Duodenal mucosa (tissue), 2 donors: ENCODE measurements around the gene AFTPH.

ENCODE experiments used
- H3K27ac ChIP-seq: one replicate; pipeline ENCODE4 v1.7.0; 2013; ENCODE audit warnings: low read depth, low read length
- H3K27me3 ChIP-seq, 2 donors: one replicate each; pipeline ENCODE4 v1.7.0; 2013; ENCODE audit warnings: low read length in 2 of 2, control low read depth in 1 of 2; ENCODE audit not compliant: insufficient read depth in 2 of 2, control insufficient read depth in 1 of 2
- H3K36me3 ChIP-seq, 2 donors: one replicate each; pipeline ENCODE4 v1.7.0; 2013; ENCODE audit warnings: low read length in 2 of 2, control low read depth in 1 of 2; ENCODE audit not compliant: insufficient read depth in 2 of 2, control insufficient read depth in 1 of 2
- H3K4me1 ChIP-seq, 2 donors: one replicate each; pipeline ENCODE4 v1.7.0; 2013; ENCODE audit warnings: low read length in 2 of 2, control low read depth in 1 of 2; ENCODE audit not compliant: insufficient read depth in 2 of 2, control insufficient read depth in 1 of 2
- H3K4me3 ChIP-seq, 2 donors: one replicate each; pipeline ENCODE4 v1.7.0; 2013; ENCODE audit warnings: low read length in 2 of 2, low read depth in 1 of 2
- H3K9ac ChIP-seq, 2 donors: one replicate each; pipeline ENCODE4 v1.7.0; 2013; ENCODE audit warnings: low read length in 2 of 2, low read depth in 1 of 2
- H3K9me3 ChIP-seq, 2 donors: one replicate each; pipeline ENCODE4 v1.7.0; 2013; ENCODE audit warnings: low read length in 2 of 2, control low read depth in 1 of 2; ENCODE audit not compliant: control insufficient read depth in 1 of 2

Gene AFTPH

DNA sequence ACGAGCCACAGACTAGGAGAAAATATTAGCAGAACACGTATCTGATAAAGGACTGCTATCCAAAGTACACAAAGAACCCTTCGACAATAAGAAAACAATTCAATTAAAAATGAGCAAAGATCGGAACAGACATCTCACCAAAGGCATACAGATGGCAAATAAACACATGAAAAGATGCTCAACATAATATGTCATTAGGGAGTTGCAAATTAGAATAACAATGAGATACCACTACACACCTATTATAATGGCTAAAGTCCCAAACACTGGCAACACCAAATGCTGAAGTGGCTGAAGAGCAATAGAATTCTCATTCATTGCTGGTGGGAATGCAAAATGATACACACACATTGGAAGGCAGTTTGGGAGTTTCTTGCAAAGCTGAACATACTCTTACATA lies 96.5 kb downstream of the AFTPH start:
- H3K27ac ChIP-seq = no peak overlapping the region
- H3K9ac ChIP-seq = no peak overlapping the region
- no peaks in the 10 kb centered on the region for H3K9me3 ChIP-seq
- H3K4me3 ChIP-seq = no peak overlapping the region
- no peaks in the 10 kb centered on the region for H3K4me1 ChIP-seq
- H3K36me3 ChIP-seq = no peaks in the 10 kb centered on the region
- H3K27me3 ChIP-seq = no peaks in the 10 kb centered on the region

DNA sequence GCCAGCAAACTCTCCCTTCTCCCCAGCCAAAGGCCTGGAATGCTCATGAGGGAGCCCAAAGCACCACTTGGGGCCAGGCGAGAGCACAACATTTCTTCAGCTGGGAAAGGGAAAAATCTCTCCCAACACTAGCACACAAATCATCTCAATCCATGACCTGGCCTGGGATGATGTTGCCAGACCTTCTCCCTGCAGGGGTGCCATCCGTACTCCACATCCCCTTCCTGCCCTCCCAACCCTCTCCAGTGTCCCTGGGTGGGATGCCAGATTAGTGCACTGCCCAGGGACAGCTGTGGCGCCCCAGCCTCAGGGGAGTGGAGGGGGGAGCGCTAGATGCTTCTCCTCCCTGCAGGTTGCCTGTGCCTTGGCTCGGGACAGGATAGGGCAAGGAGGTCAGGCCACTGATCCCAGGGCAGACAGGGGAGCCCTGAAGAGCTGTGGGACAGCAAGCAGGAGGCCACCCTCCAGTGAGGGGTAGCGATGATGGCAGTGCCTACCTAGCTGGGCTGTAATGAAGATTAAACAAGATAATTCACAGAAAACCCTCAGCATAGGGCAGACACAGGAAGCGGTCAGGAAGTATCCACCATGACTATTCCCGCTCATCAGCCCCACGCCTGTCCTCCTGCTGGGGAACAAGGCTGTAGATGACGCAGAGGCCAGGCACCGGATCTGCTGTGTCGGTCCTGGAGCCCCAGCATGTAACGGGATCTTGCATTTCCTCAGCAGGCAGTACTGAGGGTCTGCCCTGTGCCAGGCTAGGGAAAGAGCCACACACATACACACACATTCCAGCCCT lies 98.5 kb downstream of the AFTPH start:
- Histone ChIP-seq H3K27ac (no peak overlapping the region), H3K4me1 (peaks cover under 1% of the 10 kb centered on the region in 2 donors), H3K27me3 (no peaks in the 10 kb centered on the region), H3K9me3 (no peaks in the 10 kb centered on the region), H3K4me3 (no peak overlapping the region), H3K36me3 (no peaks in the 10 kb centered on the region), H3K9ac (no peak overlapping the region)

- Histone ChIP-seq H3K9me3 (no peaks in the 10 kb centered on the region), H3K36me3 (no peaks in the 10 kb centered on the region), H3K4me3 (no peak overlapping the region)
Measured at GRCh38 chr2:64623242-64623850, 99.2 kb downstream of the AFTPH start.

GRCh38 chr2:64624108-64624610 lies 100.0 kb downstream of the AFTPH start:
- no peak overlapping the region for H3K27ac ChIP-seq
- H3K4me3 ChIP-seq = no peak overlapping the region
- H3K36me3 ChIP-seq = no peaks in the 10 kb centered on the region
- H3K4me1 ChIP-seq = peaks cover 6% of the 10 kb centered on the region in 2 donors
- H3K9ac ChIP-seq = no peak overlapping the region
- H3K27me3 ChIP-seq = no peaks in the 10 kb centered on the region
- no peaks in the 10 kb centered on the region for H3K9me3 ChIP-seq

More at GRCh38 chr2:64623242-64623850, 99.2 kb downstream of the AFTPH start:
- Histone ChIP-seq H3K9ac (no peak overlapping the region), H3K4me1 (peaks cover 6% of the 10 kb centered on the region in 2 donors), H3K27me3 (no peaks in the 10 kb centered on the region), H3K27ac (no peak overlapping the region)

GRCh38 chr2:64624862-64625261 lies 100.7 kb downstream of the AFTPH start:
- no peaks in the 10 kb centered on the region for H3K27me3 ChIP-seq
- no peak overlapping the region for H3K4me3 ChIP-seq
- H3K27ac ChIP-seq = no peak overlapping the region
- no peaks in the 10 kb centered on the region for H3K36me3 ChIP-seq
- H3K4me1 ChIP-seq = peaks cover 6% of the 10 kb centered on the region in 2 donors
- H3K9me3 ChIP-seq = no peaks in the 10 kb centered on the region
- H3K9ac ChIP-seq = no peak overlapping the region

GRCh38 chr2:64625299-64626145 lies 101.4 kb downstream of the AFTPH start:
- no peaks in the 10 kb centered on the region for H3K9me3 ChIP-seq
- H3K4me3 ChIP-seq = no peak overlapping the region
- H3K27ac ChIP-seq = no peak overlapping the region
- H3K9ac ChIP-seq = no peak overlapping the region
- peaks cover 6% of the 10 kb centered on the region in 2 donors for H3K4me1 ChIP-seq
- no peaks in the 10 kb centered on the region for H3K27me3 ChIP-seq
- H3K36me3 ChIP-seq = no peaks in the 10 kb centered on the region

- H3K27ac ChIP-seq = no peak overlapping the region
- peaks cover 0 to 5% of the 10 kb centered on the region in 2 donors for H3K36me3 ChIP-seq
- H3K27me3 ChIP-seq = no peaks in the 10 kb centered on the region
- peaks cover 6% of the 10 kb centered on the region in 2 donors for H3K4me1 ChIP-seq
- H3K9me3 ChIP-seq = no peaks in the 10 kb centered on the region
- H3K9ac ChIP-seq = no peak overlapping the region
- no peak overlapping the region for H3K4me3 ChIP-seq
Measured at GRCh38 chr2:64626146-64626809, 102.2 kb downstream of the AFTPH start.

DNA sequence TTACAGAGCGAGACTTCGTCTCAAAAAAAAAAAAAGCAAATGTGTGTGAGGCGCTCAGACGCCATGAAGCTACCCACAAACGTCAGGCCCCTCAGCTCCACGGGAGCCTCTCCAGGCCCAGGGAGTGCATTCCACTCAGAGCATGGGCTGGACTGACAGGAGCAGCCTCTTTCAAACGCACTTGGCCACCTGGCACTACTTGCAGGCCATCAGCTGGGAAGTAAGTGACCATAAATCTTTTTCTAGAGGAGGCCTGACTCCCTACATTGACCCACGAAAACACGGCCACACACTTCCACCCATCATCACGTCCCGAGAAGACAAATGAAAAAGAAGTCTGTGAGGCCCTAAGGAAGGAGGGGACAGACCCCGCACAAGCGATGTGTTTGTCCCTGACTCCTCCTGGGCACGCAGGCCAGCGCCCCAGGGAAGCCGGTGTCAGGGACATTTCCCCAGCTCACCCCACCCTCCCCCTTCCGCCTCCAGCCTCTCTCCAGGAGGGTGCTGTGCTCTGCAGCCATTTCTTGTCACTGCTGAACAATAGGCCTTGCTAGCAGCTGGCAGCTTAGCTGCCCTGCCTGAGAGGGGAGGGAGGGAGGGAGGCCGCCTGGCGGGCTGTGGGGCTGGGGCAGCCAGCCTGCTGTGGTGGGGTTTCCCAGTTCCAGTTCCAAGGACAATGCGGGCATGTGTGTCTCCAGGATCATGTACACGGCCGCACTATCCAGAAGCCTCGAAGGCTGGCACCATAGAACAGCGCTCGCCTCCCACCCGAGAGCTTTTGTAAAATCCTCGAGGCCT lies 103.0 kb downstream of the AFTPH start:
- H3K4me3 ChIP-seq = no peak overlapping the region
- no peaks in the 10 kb centered on the region for H3K9me3 ChIP-seq
- H3K27ac ChIP-seq = no peak overlapping the region
- H3K27me3 ChIP-seq = no peaks in the 10 kb centered on the region
- peaks cover 6% of the 10 kb centered on the region in 2 donors for H3K4me1 ChIP-seq
- no peak overlapping the region for H3K9ac ChIP-seq
- peaks cover 0 to 5% of the 10 kb centered on the region in 2 donors for H3K36me3 ChIP-seq
